CD4-positive, alpha-beta T cell (primary cell): ENCODE results near the gene APP. TPM values are rescaled to one million over a fixed set of nuclear protein-coding genes. Genes with fewer than 3 reads are reported as not detected.

ENCODE experiments used
- ATAC-seq: fragments of 200-7000 bp; cut with Tn5 transposase; one replicate; pipeline ENCODE4 v1.10.0; 2022; ENCODE audit warnings: mild to moderate bottlenecking; ENCODE audit not compliant: poor library complexity
- CTCF ChIA-PET: fragments of 350-600 bp; sonication (Branson Sonifier 250); formaldehyde crosslinking; loops from one replicate; lab custom pipeline; 2021; ENCODE audit warnings: antibody characterized with exemption, inconsistent platforms; lab: Charles Lee
- POLR2A ChIA-PET: fragments of 350-600 bp; sonication (Branson Sonifier 250); formaldehyde crosslinking; loops from one replicate; lab custom pipeline; 2021; ENCODE audit warnings: antibody characterized with exemption, inconsistent platforms; lab: Charles Lee
- DNase-seq, 14 experiments: peaks; one replicate each; pipeline ENCODE4 v3.0.0-alpha.2; 2013 to 2020; ENCODE audit warnings: mixed read lengths in 2 of 14
- H3K27ac ChIP-seq, 2 donors: one replicate each; pipeline versions ENCODE4 v1.5.1 to v1.7.0; 2013; ENCODE audit warnings: low read length in 2 of 2, low read depth in 1 of 2, mild to moderate bottlenecking in 1 of 2
- H3K27me3 ChIP-seq, 2 experiments: 1 replicate in 1 of 2; 2 replicates in 1 of 2; pipeline versions ENCODE4 v1.6.1 to v1.7.0; 2013; ENCODE audit warnings: low read length in 2 of 2, control low read depth in 1 of 2, mild to moderate bottlenecking in 1 of 2, moderate library complexity in 1 of 2; ENCODE audit not compliant: insufficient read depth in 2 of 2, control insufficient read depth in 1 of 2
- H3K36me3 ChIP-seq: one replicate; pipeline ENCODE4 v1.6.1; 2013; ENCODE audit warnings: low read length, control low read depth; ENCODE audit not compliant: insufficient read depth
- H3K4me1 ChIP-seq: one replicate; pipeline ENCODE4 v1.6.1; 2013; ENCODE audit warnings: low read length, control low read depth; ENCODE audit not compliant: insufficient read depth
- H3K4me3 ChIP-seq: one replicate; pipeline ENCODE4 v1.5.1; 2013; ENCODE audit warnings: mild to moderate bottlenecking, low read length, moderate library complexity
- H3K9me3 ChIP-seq, 2 experiments: 1 replicate in 1 of 2; 2 replicates in 1 of 2; pipeline versions ENCODE4 v1.6.1 to v1.7.0; 2013; ENCODE audit warnings: low read length in 2 of 2, mild to moderate bottlenecking in 2 of 2, control low read depth in 1 of 2, moderate library complexity in 1 of 2; ENCODE audit not compliant: control insufficient read depth in 1 of 2, insufficient read depth in 1 of 2
- H3K27ac Mint-ChIP-seq: one replicate; pipeline ENCODE4 v1.8.0; 2020; ENCODE audit warnings: mixed read lengths
- H3K27me3 Mint-ChIP-seq: one replicate; pipeline ENCODE4 v1.8.0; 2021; ENCODE audit warnings: mixed read lengths
- H3K36me3 Mint-ChIP-seq: one replicate; pipeline ENCODE4 v1.8.0; 2021; ENCODE audit warnings: low read depth, mixed read lengths
- H3K4me1 Mint-ChIP-seq: one replicate; pipeline ENCODE4 v1.8.0; 2021; ENCODE audit warnings: low read depth, mixed read lengths
- H3K4me3 Mint-ChIP-seq: one replicate; pipeline ENCODE4 v1.8.0; 2020; ENCODE audit warnings: mild to moderate bottlenecking, mixed read lengths
- H3K9me3 Mint-ChIP-seq: one replicate; pipeline ENCODE4 v1.8.0; 2020; ENCODE audit warnings: mixed read lengths
- CTCF ChIP-seq: fragments of 200-600 bp; IDR thresholded peaks from one replicate; pipeline ENCODE4 v1.8.0; 2022; ENCODE audit warnings: antibody characterized with exemption, mild to moderate bottlenecking
- intact Hi-C, 2 experiments: fragments of 100-400 bp; cut with DNase I in 1 of 2; cut with micrococcal nuclease in 1 of 2; formaldehyde crosslinking; loops; one replicate each; pipeline versions ENCODE4 v1.15.1 to v1.9.0; 2023 to 2025; cut with DNase I, micrococcal nuclease
- total RNA-seq, 174 experiments: library from RNA in 2 of 174; stranded (reverse) in 2 of 174; gene quantifications; one replicate each; pipeline ENCODE4 v1.2.3 and lab custom pipeline; 2021 to 2026

The APP gene
- total RNA-seq, 2 experiments from 2014 or later = 43.6 to 44.4 TPM

GRCh38 chr21:25986928-25987327, 183.6 kb downstream of the APP start:
- no peaks in the 10 kb centered on the region for H3K9me3 Mint-ChIP-seq
- H3K4me3 ChIP-seq = no peak overlapping the region
- CTCF ChIA-PET = no interaction called here
- POLR2A ChIA-PET = no interaction called here
- H3K4me1 Mint-ChIP-seq = no peaks in the 10 kb centered on the region
- no peak overlapping the region for H3K27ac ChIP-seq
- peaks cover 3% of the 10 kb centered on the region for H3K36me3 ChIP-seq
- no peak for DNase-seq
- no peak overlapping the region for H3K4me3 Mint-ChIP-seq
- no peak for TF ChIP-seq CTCF
- no peaks in the 10 kb centered on the region for H3K27me3 Mint-ChIP-seq
- ATAC-seq = no peak
- intact Hi-C loops = no loop called here
- H3K36me3 Mint-ChIP-seq = peaks cover 14% of the 10 kb centered on the region
- no peak overlapping the region for H3K27ac Mint-ChIP-seq
- H3K4me1 ChIP-seq = no peaks in the 10 kb centered on the region
- H3K9me3 ChIP-seq = no peaks in the 10 kb centered on the region
- H3K27me3 ChIP-seq = no peaks in the 10 kb centered on the region

GRCh38 chr21:25985990-25986389, 184.6 kb downstream of the APP start:
- intact Hi-C loops = no loop called here
- Mint-ChIP-seq H3K36me3 (peaks cover 18% of the 10 kb centered on the region), H3K9me3 (no peaks in the 10 kb centered on the region), H3K27ac (no peak overlapping the region), H3K27me3 (no peaks in the 10 kb centered on the region), H3K4me3 (no peak overlapping the region), H3K4me1 (no peaks in the 10 kb centered on the region)
- ChIA-PET CTCF (no interaction called here), POLR2A (no interaction called here)
- ATAC-seq (no peak), DNase-seq (no peak)
- Histone ChIP-seq H3K4me3 (no peak overlapping the region), H3K27ac (no peak overlapping the region), H3K27me3 (no peaks in the 10 kb centered on the region), H3K4me1 (no peaks in the 10 kb centered on the region), H3K9me3 (no peaks in the 10 kb centered on the region), H3K36me3 (peaks cover 3% of the 10 kb centered on the region)
- TF ChIP-seq CTCF = no peak

DNA sequence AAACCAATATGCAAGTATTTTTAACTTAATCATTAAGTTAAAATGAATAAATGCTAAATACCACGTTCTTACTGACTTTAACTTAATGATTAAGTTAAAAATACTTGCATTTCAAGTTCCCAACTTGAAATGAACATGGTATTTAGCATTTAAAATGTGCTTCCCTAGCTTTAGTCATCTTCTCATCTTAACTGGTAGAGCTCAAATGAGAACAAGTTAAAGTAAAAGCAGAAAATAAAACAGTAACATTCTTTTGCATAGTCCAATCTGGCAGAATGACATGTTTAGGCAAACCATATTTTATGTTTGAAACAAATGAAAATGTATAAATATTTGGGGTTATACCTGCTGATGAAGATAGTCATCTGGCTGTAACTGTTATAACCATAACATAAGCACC, 186.0 kb downstream of the APP start:
- intact Hi-C loops = no loop called here
- H3K4me1 Mint-ChIP-seq = no peaks in the 10 kb centered on the region
- H3K27ac Mint-ChIP-seq = no peak overlapping the region
- TF ChIP-seq CTCF = no peak
- POLR2A ChIA-PET = no interaction called here
- CTCF ChIA-PET = no interaction called here
- no peaks in the 10 kb centered on the region for H3K9me3 Mint-ChIP-seq
- no peaks in the 10 kb centered on the region for H3K9me3 ChIP-seq
- no peaks in the 10 kb centered on the region for H3K27me3 Mint-ChIP-seq
- H3K36me3 Mint-ChIP-seq = peaks cover 33% of the 10 kb centered on the region
- no peak overlapping the region for H3K4me3 ChIP-seq
- no peak for DNase-seq
- H3K4me1 ChIP-seq = no peaks in the 10 kb centered on the region
- H3K27me3 ChIP-seq = no peaks in the 10 kb centered on the region
- peaks cover 3% of the 10 kb centered on the region for H3K36me3 ChIP-seq
- no peak overlapping the region for H3K4me3 Mint-ChIP-seq
- H3K27ac ChIP-seq = no peak overlapping the region
- no peak for ATAC-seq
